WERI-Rb-1 (cell line): ENCODE data around the gene HERPUD2.
"Not testable (repeated sequence)": the region's sequence is repeated elsewhere in the genome, so short reads cannot be mapped to it uniquely, and the experiment has no call there.

Source experiments
- DNase-seq: peaks from one replicate; pipeline ENCODE4 v3.0.0-alpha.2; 2020
- H3K27ac ChIP-seq: fragments of 250-450 bp; sonication (Bioruptor Pico); 2 replicates; pipeline ENCODE4 v1.5.1; 2020; ENCODE audit warnings: mild to moderate bottlenecking, moderate library complexity
- H3K27me3 ChIP-seq: fragments of 250-450 bp; sonication (Bioruptor Pico); 2 replicates; pipeline ENCODE4 v1.5.1; 2021; ENCODE audit warnings: mild to moderate bottlenecking, low read depth, moderate library complexity; ENCODE audit not compliant: insufficient read depth, severe bottlenecking
- H3K36me3 ChIP-seq: fragments of 250-450 bp; sonication (Bioruptor Pico); 2 replicates; pipeline ENCODE4 v1.5.1; 2020; ENCODE audit warnings: mild to moderate bottlenecking, moderate library complexity
- H3K4me3 ChIP-seq: 2 replicates; pipeline ENCODE4 v1.5.1; 2011; ENCODE audit warnings: low read depth, mild to moderate bottlenecking, control low read depth, low read length
- H3K9me3 ChIP-seq: fragments of 250-450 bp; sonication (Bioruptor Pico); 2 replicates; pipeline ENCODE4 v1.5.1; 2021; ENCODE audit warnings: mild to moderate bottlenecking, moderate library complexity; ENCODE audit not compliant: severe bottlenecking
- CTCF ChIP-seq: IDR thresholded peaks from 2 replicates; pipeline ENCODE4 v1.5.1; 2011; ENCODE audit warnings: low read depth, mild to moderate bottlenecking, control low read depth, inconsistent platforms, low read length

The HERPUD2 gene

GRCh38 chr7:35593899-35594298, 101.0 kb downstream of the HERPUD2 start:
- DNase-seq, result peak; percentile 40
- Histone ChIP-seq H3K9me3 (no peaks in the 10 kb centered on the region), H3K36me3 (no peaks in the 10 kb centered on the region), H3K27ac (no peak overlapping the region), H3K4me3 (no peak overlapping the region), H3K27me3 (no peaks in the 10 kb centered on the region)
- TF ChIP-seq CTCF, result peak; percentile 58

- no peak for TF ChIP-seq CTCF
- no peak overlapping the region for H3K27ac ChIP-seq
- no peak overlapping the region for H3K4me3 ChIP-seq
- no peaks in the 10 kb centered on the region for H3K9me3 ChIP-seq
- H3K36me3 ChIP-seq, result no peaks in the 10 kb centered on the region
- DNase-seq, result no peak
- no peaks in the 10 kb centered on the region for H3K27me3 ChIP-seq
Measured at GRCh38 chr7:35588647-35589046, 106.3 kb downstream of the HERPUD2 start.

- TF ChIP-seq CTCF, result no peak
- DNase-seq, result no peak
- H3K27me3 ChIP-seq, result no peaks in the 10 kb centered on the region
Measured at GRCh38 chr7:35584990-35585389, 109.9 kb downstream of the HERPUD2 start.

GRCh38 chr7:35584533-35584932, 110.4 kb downstream of the HERPUD2 start:
- not testable (repeated sequence) for H3K4me3 ChIP-seq, H3K27me3 ChIP-seq, H3K27ac ChIP-seq, H3K9me3 ChIP-seq, DNase-seq, H3K36me3 ChIP-seq

More at GRCh38 chr7:35584990-35585389, 109.9 kb downstream of the HERPUD2 start:
- no peaks in the 10 kb centered on the region for H3K9me3 ChIP-seq
- no peak overlapping the region for H3K4me3 ChIP-seq
- no peak overlapping the region for H3K27ac ChIP-seq
- no peaks in the 10 kb centered on the region for H3K36me3 ChIP-seq
